ENCODE measurements around the gene NRBF2. TPM values are rescaled to one million over a fixed set of nuclear protein-coding genes. Genes with fewer than 3 reads are reported as not detected.
"Not testable (repeated sequence)": the region's sequence is repeated elsewhere in the genome, so short reads cannot be mapped to it uniquely, and the experiment has no call there.

Gene NRBF2
- total RNA-seq, 1 donor from 2014 or later = 28.7 TPM

DNA sequence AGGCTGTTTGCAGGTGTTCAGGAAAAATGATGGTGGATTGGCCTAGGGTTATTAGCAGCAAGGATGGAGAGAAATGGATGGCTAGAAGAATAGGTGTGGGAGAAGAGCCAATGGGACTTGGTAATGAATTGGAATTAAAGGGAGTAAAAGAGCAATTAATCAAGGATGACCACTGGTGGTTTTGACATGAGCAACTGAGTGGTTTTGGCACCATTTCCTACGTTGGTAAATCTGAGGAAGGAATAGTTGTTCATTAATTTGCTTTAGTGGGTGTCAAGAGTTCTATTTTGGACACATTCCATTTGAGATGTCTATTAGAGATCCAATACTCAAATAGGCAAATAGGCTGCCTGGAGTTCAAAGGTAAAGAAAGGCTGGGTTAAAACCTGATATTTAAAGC lies 38.2 kb upstream of the NRBF2 start:
- H3K4me3 ChIP-seq (ENCODE audit: low read depth, low read length) = no peak overlapping the region
- TF ChIP-seq, protein P1, sequence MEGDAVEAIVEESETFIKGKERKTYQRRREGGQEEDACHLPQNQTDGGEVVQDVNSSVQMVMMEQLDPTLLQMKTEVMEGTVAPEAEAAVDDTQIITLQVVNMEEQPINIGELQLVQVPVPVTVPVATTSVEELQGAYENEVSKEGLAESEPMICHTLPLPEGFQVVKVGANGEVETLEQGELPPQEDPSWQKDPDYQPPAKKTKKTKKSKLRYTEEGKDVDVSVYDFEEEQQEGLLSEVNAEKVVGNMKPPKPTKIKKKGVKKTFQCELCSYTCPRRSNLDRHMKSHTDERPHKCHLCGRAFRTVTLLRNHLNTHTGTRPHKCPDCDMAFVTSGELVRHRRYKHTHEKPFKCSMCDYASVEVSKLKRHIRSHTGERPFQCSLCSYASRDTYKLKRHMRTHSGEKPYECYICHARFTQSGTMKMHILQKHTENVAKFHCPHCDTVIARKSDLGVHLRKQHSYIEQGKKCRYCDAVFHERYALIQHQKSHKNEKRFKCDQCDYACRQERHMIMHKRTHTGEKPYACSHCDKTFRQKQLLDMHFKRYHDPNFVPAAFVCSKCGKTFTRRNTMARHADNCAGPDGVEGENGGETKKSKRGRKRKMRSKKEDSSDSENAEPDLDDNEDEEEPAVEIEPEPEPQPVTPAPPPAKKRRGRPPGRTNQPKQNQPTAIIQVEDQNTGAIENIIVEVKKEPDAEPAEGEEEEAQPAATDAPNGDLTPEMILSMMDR (IDR thresholded peaks at IDR 0.05; ENCODE audit: insufficient read depth, low read length, poor library complexity, severe bottlenecking) = no peak
- DNase-seq (ENCODE audit: low read depth) = no peak
- no peaks in the 10 kb centered on the region for H3K36me3 ChIP-seq (ENCODE audit: control insufficient read depth, insufficient read depth, low read length)
- no peaks in the 10 kb centered on the region for H3K27me3 ChIP-seq (ENCODE audit: control insufficient read depth, insufficient read depth, low read length)

DNA sequence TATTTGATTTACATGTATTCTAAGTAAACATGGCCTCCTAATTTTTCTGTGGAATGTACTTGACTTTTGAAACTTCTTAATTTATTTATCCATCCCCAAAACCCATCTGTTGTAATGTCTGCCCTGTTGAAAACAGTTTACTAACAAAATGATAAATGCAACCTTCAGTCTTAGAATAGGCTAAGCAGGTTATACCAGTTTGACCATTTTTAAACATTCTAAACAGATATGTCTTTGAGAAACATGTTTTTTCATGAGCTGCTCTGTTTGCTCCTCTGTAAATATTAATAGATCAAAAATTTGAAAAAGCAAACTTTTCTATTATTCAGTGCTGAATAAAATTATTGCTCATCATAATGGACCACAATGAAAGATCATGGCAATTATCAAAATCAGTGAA lies 33.4 kb upstream of the NRBF2 start:
- Histone ChIP-seq H3K27me3 (ENCODE audit: control insufficient read depth, insufficient read depth, low read length) (no peaks in the 10 kb centered on the region), H3K4me3 (ENCODE audit: low read depth, low read length) (no peak overlapping the region), H3K36me3 (ENCODE audit: control insufficient read depth, insufficient read depth, low read length) (no peaks in the 10 kb centered on the region)
- TF ChIP-seq, protein P1 (IDR thresholded peaks at IDR 0.05; ENCODE audit: insufficient read depth, low read length, poor library complexity, severe bottlenecking) = no peak
- DNase-seq (ENCODE audit: low read depth) = no peak

DNA sequence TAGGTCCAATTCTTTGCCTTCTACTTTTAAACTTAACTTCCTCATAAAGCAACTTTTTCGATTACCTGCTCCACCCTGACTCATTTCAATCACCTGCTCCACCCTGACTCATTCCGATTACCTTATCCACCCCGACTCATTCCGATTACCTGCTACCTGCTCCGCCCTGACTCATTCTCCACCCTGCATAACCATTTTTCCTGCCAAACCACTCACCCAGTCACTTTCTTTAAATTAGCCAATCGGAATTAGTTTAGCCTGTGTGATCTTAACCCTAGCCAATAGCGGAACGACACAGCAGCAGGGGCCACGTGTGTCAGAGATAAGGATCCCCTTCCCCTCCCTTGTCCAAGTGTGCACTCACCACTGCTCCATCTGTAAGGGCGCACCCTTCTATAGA lies 32.0 kb upstream of the NRBF2 start:
- DNase-seq (ENCODE audit: low read depth); H3K27me3 ChIP-seq (ENCODE audit: control insufficient read depth, insufficient read depth, low read length); H3K4me3 ChIP-seq (ENCODE audit: low read depth, low read length); H3K36me3 ChIP-seq (ENCODE audit: control insufficient read depth, insufficient read depth, low read length): not testable (repeated sequence)

DNA sequence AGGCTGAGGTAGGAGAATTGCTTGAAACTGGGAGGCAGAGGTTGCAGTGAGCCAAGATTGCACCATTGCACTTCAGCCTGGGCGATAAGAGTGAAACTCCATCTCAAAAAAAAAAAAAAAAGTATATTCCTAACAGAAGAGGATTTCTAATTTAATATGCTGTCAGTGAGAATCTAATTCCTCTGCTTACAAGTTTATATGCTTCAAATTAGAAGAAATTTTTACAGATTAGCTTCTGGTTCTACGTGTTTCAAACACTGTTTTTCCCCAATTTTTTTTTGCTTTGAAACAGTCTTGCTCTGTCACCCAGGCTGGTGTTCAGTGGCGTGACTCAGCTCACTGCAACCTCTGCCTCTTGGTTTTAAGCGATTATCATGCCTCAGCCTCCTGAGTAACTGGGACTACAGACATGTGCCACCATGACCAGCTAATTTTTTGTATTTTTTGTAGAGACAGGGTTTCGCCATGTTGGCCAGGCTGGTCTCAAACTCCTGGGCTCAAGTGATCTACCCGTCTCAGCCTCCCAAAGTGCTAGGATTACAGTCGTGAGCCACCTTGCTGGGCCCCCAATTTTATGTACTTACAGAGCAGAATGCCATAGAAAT lies 30.7 kb upstream of the NRBF2 start:
- not testable (repeated sequence) for H3K4me3 ChIP-seq (ENCODE audit: low read depth, low read length); DNase-seq (ENCODE audit: low read depth); H3K36me3 ChIP-seq (ENCODE audit: control insufficient read depth, insufficient read depth, low read length); H3K27me3 ChIP-seq (ENCODE audit: control insufficient read depth, insufficient read depth, low read length)

DNA sequence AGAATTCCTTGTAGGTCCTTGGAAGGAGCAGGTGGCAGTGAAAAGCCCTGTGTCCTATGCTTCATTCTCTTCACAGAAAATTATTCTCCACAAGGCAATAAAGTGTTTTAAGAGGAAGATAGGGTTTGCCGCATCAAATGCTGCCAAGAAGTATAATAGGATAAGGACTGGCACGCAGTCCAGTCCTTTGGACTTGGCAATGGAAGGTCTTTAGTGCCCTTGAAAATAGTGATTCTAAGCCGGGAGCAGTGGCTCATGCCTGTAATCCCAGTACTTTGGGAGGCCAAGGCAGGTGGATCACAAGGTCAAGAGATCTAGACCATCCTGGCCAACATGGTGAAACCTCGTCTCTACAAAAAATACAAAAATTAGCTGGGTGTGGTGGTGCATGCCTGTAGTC lies 29.9 kb upstream of the NRBF2 start:
- H3K36me3 ChIP-seq (ENCODE audit: control insufficient read depth, insufficient read depth, low read length); DNase-seq (ENCODE audit: low read depth); H3K27me3 ChIP-seq (ENCODE audit: control insufficient read depth, insufficient read depth, low read length); H3K4me3 ChIP-seq (ENCODE audit: low read depth, low read length): not testable (repeated sequence)

DNA sequence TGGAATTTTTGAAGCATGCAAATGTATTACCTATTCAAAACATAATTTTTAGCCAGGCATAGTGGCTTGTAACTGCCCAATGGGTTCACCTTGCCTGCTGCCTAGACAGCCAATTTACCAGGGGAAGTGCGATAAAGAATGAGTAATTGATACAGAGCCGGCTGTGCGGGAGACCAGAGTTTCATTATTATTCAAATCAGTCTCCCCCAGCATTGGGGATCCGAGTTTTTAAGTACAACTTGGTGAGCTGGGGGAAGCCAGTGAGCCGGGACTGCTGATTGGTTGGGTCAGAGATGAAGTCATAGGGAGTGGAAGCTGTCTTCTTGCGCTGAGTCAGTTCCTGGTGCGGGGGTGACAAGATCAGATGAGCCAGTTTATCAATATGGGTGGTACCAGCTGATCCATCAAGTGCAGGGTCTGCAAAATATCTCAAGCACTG lies 29.1 kb upstream of the NRBF2 start:
- Histone ChIP-seq H3K27me3 (ENCODE audit: control insufficient read depth, insufficient read depth, low read length) (no peaks in the 10 kb centered on the region), H3K36me3 (ENCODE audit: control insufficient read depth, insufficient read depth, low read length) (no peaks in the 10 kb centered on the region), H3K4me3 (ENCODE audit: low read depth, low read length) (no peak overlapping the region)
- TF ChIP-seq, protein P1 (IDR thresholded peaks at IDR 0.05; ENCODE audit: insufficient read depth, low read length, poor library complexity, severe bottlenecking) = no peak
- DNase-seq (ENCODE audit: low read depth) = no peak

DNA sequence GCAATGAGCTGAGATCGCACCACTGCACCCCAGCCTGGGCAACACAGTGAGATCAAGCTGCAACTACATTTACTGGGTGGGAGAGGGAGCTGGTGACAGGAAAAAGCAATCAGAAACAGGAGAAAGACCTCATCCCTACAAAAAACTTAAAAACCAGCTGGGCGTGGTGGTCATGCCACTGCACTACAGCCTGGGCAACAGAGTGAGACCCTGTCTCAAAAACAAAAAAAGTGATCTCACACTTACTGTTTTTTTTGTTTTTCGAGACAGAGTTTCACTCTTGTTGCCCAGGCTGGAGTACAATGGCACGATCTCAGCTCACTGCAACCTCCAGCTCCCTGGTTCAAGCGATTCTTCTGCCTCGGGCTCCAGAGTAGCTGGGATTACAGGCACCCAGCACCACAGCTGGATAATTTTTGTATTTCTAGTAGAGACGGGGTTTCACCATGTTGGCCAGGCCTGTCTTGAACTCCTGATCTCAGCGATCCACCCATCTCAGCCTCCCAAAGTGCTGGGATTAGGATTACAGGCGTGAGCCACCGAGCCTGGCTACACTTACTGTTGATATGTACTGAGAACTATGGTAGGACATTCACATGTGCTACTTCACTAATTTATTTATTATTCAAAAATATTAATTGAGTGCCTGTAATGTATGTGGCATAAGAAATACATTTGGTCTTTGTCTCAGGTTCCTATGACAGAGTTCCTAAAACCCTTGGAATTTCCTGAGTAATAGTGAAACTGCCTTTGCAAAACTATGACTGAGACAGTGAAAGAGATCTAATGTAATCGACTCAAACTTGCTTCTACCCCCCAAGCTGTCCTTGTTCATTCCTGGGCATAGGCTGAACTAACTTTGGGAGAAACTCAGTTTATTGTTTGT lies 27.7 kb upstream of the NRBF2 start:
- DNase-seq (ENCODE audit: low read depth) = no peak
- TF ChIP-seq, protein P1 (IDR thresholded peaks at IDR 0.05; ENCODE audit: insufficient read depth, low read length, poor library complexity, severe bottlenecking) = no peak
- H3K4me3 ChIP-seq (ENCODE audit: low read depth, low read length) = no peak overlapping the region
- no peaks in the 10 kb centered on the region for H3K36me3 ChIP-seq (ENCODE audit: control insufficient read depth, insufficient read depth, low read length)
- no peaks in the 10 kb centered on the region for H3K27me3 ChIP-seq (ENCODE audit: control insufficient read depth, insufficient read depth, low read length)

All from kidney epithelial cell (primary cell).